H9 (cell line): ENCODE measurements around the gene DNHD1. TPM values are rescaled to one million over a fixed set of nuclear protein-coding genes. Genes with fewer than 3 reads are reported as not detected.

Source experiments
- DNase-seq: peaks from one replicate; pipeline ENCODE4 v3.0.0-alpha.2; 2017
- H2AFZ ChIP-seq: one replicate; pipeline ENCODE4 v1.6.1; 2013; ENCODE audit warnings: mild to moderate bottlenecking, low read length, control low read depth, moderate library complexity
- H2AK5ac ChIP-seq: 2 replicates; pipeline ENCODE4 v1.6.1; 2013; ENCODE audit warnings: low read length, control low read depth, mixed read lengths; ENCODE audit not compliant: insufficient read length
- H2BK120ac ChIP-seq: one replicate; pipeline ENCODE4 v1.6.1; 2013; ENCODE audit warnings: low read depth, mild to moderate bottlenecking, low read length, control low read depth, inconsistent platforms; ENCODE audit not compliant: poor library complexity, severe bottlenecking
- H2BK12ac ChIP-seq: 2 replicates; pipeline ENCODE4 v1.6.1; 2013; ENCODE audit warnings: low read length, control low read depth, mixed read lengths, low read depth; ENCODE audit not compliant: insufficient read length
- H2BK15ac ChIP-seq: 2 replicates; pipeline ENCODE4 v1.6.1; 2013; ENCODE audit warnings: low read depth, low read length, control low read depth
- H2BK20ac ChIP-seq: one replicate; pipeline ENCODE4 v1.6.1; 2013; ENCODE audit warnings: low read depth, mild to moderate bottlenecking, low read length, control low read depth, inconsistent platforms; ENCODE audit not compliant: poor library complexity, severe bottlenecking
- H2BK5ac ChIP-seq: 2 replicates; pipeline ENCODE4 v1.6.1; 2013; ENCODE audit warnings: low read length, control low read depth, mixed read lengths; ENCODE audit not compliant: insufficient read length
- H3K14ac ChIP-seq: 2 replicates; pipeline ENCODE4 v1.6.1; 2013; ENCODE audit warnings: low read length, control low read depth; ENCODE audit not compliant: insufficient read depth
- H3K18ac ChIP-seq: 2 replicates; pipeline ENCODE4 v1.6.1; 2013; ENCODE audit warnings: low read depth, mild to moderate bottlenecking, mixed read lengths, low read length, control low read depth; ENCODE audit not compliant: insufficient read length
- H3K23ac ChIP-seq: 2 replicates; pipeline ENCODE4 v1.6.1; 2013; ENCODE audit warnings: low read length, control low read depth, mixed read lengths, low read depth; ENCODE audit not compliant: insufficient read length
- H3K23me2 ChIP-seq: 2 replicates; pipeline ENCODE4 v1.6.1; 2013; ENCODE audit warnings: low read depth, mild to moderate bottlenecking, mixed read lengths, low read length, control low read depth; ENCODE audit not compliant: insufficient read length, poor library complexity, severe bottlenecking
- H3K27ac ChIP-seq: 2 replicates; pipeline ENCODE4 v1.5.1; 2013; ENCODE audit warnings: low read length, control low read depth, mixed read lengths, low read depth; ENCODE audit not compliant: insufficient read length
- H3K27me3 ChIP-seq: 2 replicates; pipeline ENCODE4 v1.6.1; 2013; ENCODE audit warnings: low read length, control low read depth, inconsistent platforms; ENCODE audit not compliant: insufficient read depth
- H3K4ac ChIP-seq: 2 replicates; pipeline ENCODE4 v1.6.1; 2013; ENCODE audit warnings: low read depth, mild to moderate bottlenecking, control low read depth, inconsistent platforms, low read length, moderate library complexity
- H3K4me1 ChIP-seq: 2 replicates; pipeline ENCODE4 v1.6.1; 2013; ENCODE audit warnings: low read length, control low read depth, inconsistent platforms; ENCODE audit not compliant: insufficient read depth
- H3K4me2 ChIP-seq: 2 replicates; pipeline ENCODE4 v1.6.1; 2013; ENCODE audit warnings: low read length, control low read depth, mixed read lengths; ENCODE audit not compliant: insufficient read length, insufficient read depth
- H3K56ac ChIP-seq: 2 replicates; pipeline ENCODE4 v1.6.1; 2013; ENCODE audit warnings: low read depth, mild to moderate bottlenecking, mixed read lengths, low read length, control low read depth; ENCODE audit not compliant: insufficient read length
- H3K79me1 ChIP-seq: 2 replicates; pipeline ENCODE4 v1.6.1; 2013; ENCODE audit warnings: low read depth, mild to moderate bottlenecking, moderate library complexity, low read length, control low read depth, inconsistent platforms; ENCODE audit not compliant: insufficient read depth, poor library complexity, severe bottlenecking
- H3K79me2 ChIP-seq: 2 replicates; pipeline ENCODE4 v1.6.1; 2013; ENCODE audit warnings: low read length, control low read depth, inconsistent platforms; ENCODE audit not compliant: insufficient read depth
- H3K9ac ChIP-seq: 2 replicates; pipeline ENCODE4 v1.6.1; 2013; ENCODE audit warnings: low read length, control low read depth, mixed read lengths; ENCODE audit not compliant: insufficient read length; ENCODE audit errors: extremely low read depth
- H3K9me3 ChIP-seq: one replicate; pipeline ENCODE4 v1.6.1; 2013; ENCODE audit warnings: low read depth, low read length, inconsistent platforms; ENCODE audit not compliant: control insufficient read depth
- H3T11ph ChIP-seq: one replicate; pipeline ENCODE4 v1.6.1; 2013; ENCODE audit warnings: mild to moderate bottlenecking, low read length, control low read depth, inconsistent platforms
- H4K20me1 ChIP-seq: one replicate; pipeline ENCODE4 v1.6.1; 2013; ENCODE audit not compliant: control insufficient read depth, insufficient read length, insufficient read depth
- H4K5ac ChIP-seq: 2 replicates; pipeline ENCODE4 v1.6.1; 2013; ENCODE audit warnings: low read depth, mild to moderate bottlenecking, mixed read lengths, low read length, control low read depth; ENCODE audit not compliant: insufficient read length
- H4K8ac ChIP-seq: replicated peaks from 2 replicates; pipeline ENCODE4 v1.6.1; 2013; ENCODE audit warnings: low read length, control low read depth, mixed read lengths, low read depth; ENCODE audit not compliant: insufficient read length
- H4K91ac ChIP-seq: 2 replicates; pipeline ENCODE4 v1.6.1; 2013; ENCODE audit warnings: low read depth, mild to moderate bottlenecking, moderate library complexity, mixed read lengths, low read length, control low read depth; ENCODE audit not compliant: insufficient read length
- H3K27ac Mint-ChIP-seq, 3 experiments: 2 replicates in 2 of 3; 3 replicates in 1 of 3; pipeline ENCODE4 v1.8.0; 2020 to 2021; ENCODE audit warnings: mixed read lengths in 3 of 3, mild to moderate bottlenecking in 1 of 3, moderate library complexity in 1 of 3
- H3K27me3 Mint-ChIP-seq: 2 replicates; pipeline ENCODE4 v1.8.0; 2021; ENCODE audit warnings: low read depth, mild to moderate bottlenecking, moderate library complexity, mixed read lengths
- H3K36me3 Mint-ChIP-seq, 3 experiments: 2 replicates in 2 of 3; 3 replicates in 1 of 3; pipeline ENCODE4 v1.8.0; 2020 to 2021; ENCODE audit warnings: low read depth in 3 of 3, mixed read lengths in 3 of 3; ENCODE audit not compliant: insufficient read depth in 1 of 3
- H3K4me1 Mint-ChIP-seq, 2 experiments: 2 replicates each; pipeline ENCODE4 v1.8.0; 2020; ENCODE audit warnings: mixed read lengths in 2 of 2
- H3K4me3 Mint-ChIP-seq, 2 experiments: 2 replicates in 1 of 2; 3 replicates in 1 of 2; pipeline ENCODE4 v1.8.0; 2020 to 2021; ENCODE audit warnings: mild to moderate bottlenecking in 2 of 2, mixed read lengths in 2 of 2, moderate library complexity in 1 of 2
- H3K9me3 Mint-ChIP-seq, 2 experiments: 2 replicates in 1 of 2; 3 replicates in 1 of 2; pipeline ENCODE4 v1.8.0; 2020; ENCODE audit warnings: mild to moderate bottlenecking in 2 of 2, mixed read lengths in 2 of 2, moderate library complexity in 1 of 2
- WGBS: extraction: QIAGEN DNeasy Blood & Tissue Kit; methylation state at CpG from one replicate; pipeline ENCODE4 v1.1.7; 2013; ENCODE audit warnings: missing lambda C conversion rate, low lambda C conversion rate, mixed read lengths; ENCODE audit not compliant: insufficient read length; ENCODE audit errors: extremely low coverage; 5-methylcytosine and 5-hydroxymethylcytosine counted together
- total RNA-seq: library from RNA; stranded (reverse); gene quantifications from 2 replicates; pipeline ENCODE4 v1.2.1, GENCODE V29; 2021
- TF ChIP-seq, protein P1 (sequence below): fragments of 200-600 bp; sonication (generic); conservative IDR thresholded peaks from 3 replicates; pipeline ENCODE4 v1.8.0; 2021; ENCODE audit warnings: antibody characterized with exemption, mild to moderate bottlenecking

The DNHD1 gene
- total RNA-seq, 1 experiment from 2014 or later: 3.5 TPM

DNA sequence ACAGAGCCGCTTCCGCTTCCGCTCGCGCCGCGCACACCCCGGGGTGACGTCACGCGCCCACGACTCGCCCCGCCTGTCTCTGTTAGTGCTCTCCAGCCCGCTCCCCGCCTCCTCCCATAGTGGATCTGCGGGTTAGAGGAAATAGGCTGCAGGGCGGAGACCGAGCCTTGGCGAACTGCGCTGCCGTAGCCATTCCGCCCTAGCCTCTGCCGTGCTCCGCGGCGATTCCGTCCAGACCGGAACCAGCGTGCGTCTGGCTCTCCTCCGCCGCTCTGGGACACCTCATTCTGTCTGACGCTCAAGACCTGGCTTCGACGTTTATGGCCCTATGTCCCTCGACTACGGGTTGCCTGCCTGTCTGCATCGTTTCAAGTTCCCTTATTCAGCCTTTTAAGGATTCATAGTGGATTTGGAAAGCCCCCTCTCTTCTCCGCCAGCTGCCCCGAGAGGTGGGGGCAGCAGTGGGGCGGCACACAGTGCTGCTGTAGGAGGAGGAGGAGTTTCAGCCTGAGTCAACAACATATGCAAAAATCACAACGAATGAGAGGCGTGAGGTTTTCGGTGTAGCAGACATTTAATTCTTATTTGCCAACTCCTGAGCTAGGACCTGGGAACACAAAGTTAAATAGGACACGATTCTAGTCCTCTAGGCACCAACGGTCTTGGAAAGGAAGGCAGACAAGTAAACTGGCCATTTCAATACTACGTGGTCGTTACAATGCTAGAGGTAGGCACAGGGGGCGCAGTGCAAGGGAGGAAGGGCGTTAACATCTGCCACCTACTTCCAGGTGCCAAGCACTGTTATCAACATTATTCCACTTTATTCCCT, 115.3 kb downstream of the DNHD1 start, which contains the start of gene TAF10:
TSS of gene TAF10 (minus strand) at position 4 of the 829 bp plus-strand sequence. CDS start 27 bp downstream, outside the sequence.
- Histone ChIP-seq H3K9ac (peak within 1 kb of the TSS; percentile 80), H3K79me1 (no peaks in the 10 kb centered on the region), H2BK12ac (no peak within 1 kb of the TSS), H3K18ac (peak within 1 kb of the TSS; percentile 89), H3K4me2 (peak within 1 kb of the TSS; percentile 76), H3T11ph (no peak within 1 kb of the TSS), H3K79me2 (no peaks in the 10 kb centered on the region), H4K8ac (no peak within 1 kb of the TSS), H3K4ac (no peak within 1 kb of the TSS), H3K23ac (no peak within 1 kb of the TSS), H3K9me3 (no peaks in the 10 kb centered on the region), H2AFZ (no peak within 1 kb of the TSS), H2BK15ac (no peak within 1 kb of the TSS), H3K27me3 (no peaks in the 10 kb centered on the region), H3K23me2 (peaks cover 12% of the 10 kb centered on the region), H2AK5ac (no peak within 1 kb of the TSS), H4K5ac (no peak within 1 kb of the TSS), H2BK20ac (no peak within 1 kb of the TSS), H3K4me1 (no peaks in the 10 kb centered on the region), H3K56ac (no peak within 1 kb of the TSS), H2BK5ac (peak within 1 kb of the TSS; percentile 13), H4K20me1 (no peaks in the 10 kb centered on the region), H3K27ac (peak within 1 kb of the TSS; percentile 81), H3K14ac (peak within 1 kb of the TSS; percentile 92), H2BK120ac (no peak within 1 kb of the TSS), H4K91ac (no peak within 1 kb of the TSS)
- Mint-ChIP-seq H3K36me3 (peaks cover 33 to 59% (median 52%) of the 10 kb centered on the region in 3 experiments; a peak in 6 of 7 replicates), H3K27me3 (no peaks in the 10 kb centered on the region; the same call in 1 of the 2 replicates), H3K9me3 (no peaks in the 10 kb centered on the region), H3K4me3 (peak within 1 kb of the TSS; percentile 83 to 88), H3K4me1 (peaks cover 12% of the 10 kb centered on the region in 2 experiments), H3K27ac (peak within 1 kb of the TSS; percentile 61 to 96 (median 90); a peak in 6 of 7 replicates)
- WGBS: no CpG with 5 or more reads among the region's 51 CpGs
- TF ChIP-seq, protein P1, sequence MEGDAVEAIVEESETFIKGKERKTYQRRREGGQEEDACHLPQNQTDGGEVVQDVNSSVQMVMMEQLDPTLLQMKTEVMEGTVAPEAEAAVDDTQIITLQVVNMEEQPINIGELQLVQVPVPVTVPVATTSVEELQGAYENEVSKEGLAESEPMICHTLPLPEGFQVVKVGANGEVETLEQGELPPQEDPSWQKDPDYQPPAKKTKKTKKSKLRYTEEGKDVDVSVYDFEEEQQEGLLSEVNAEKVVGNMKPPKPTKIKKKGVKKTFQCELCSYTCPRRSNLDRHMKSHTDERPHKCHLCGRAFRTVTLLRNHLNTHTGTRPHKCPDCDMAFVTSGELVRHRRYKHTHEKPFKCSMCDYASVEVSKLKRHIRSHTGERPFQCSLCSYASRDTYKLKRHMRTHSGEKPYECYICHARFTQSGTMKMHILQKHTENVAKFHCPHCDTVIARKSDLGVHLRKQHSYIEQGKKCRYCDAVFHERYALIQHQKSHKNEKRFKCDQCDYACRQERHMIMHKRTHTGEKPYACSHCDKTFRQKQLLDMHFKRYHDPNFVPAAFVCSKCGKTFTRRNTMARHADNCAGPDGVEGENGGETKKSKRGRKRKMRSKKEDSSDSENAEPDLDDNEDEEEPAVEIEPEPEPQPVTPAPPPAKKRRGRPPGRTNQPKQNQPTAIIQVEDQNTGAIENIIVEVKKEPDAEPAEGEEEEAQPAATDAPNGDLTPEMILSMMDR: peak; percentile 75
- DNase-seq: peak; percentile 96
